Stomach (tissue), 4 donors: ENCODE measurements around the gene CCL3.
"Not testable (repeated sequence)": the region's sequence is repeated elsewhere in the genome, so short reads cannot be mapped to it uniquely, and the experiment has no call there.

Experiments
- CTCF ChIP-seq, 7 experiments: fragments of 450-650 bp in 4 of 7; fragments of 200-600 bp in 3 of 7; sonication (generic) in 3 of 7; IDR thresholded peaks; one replicate each; pipeline ENCODE4 v1.5.1; 2016 to 2019; ENCODE audit warnings: antibody characterized with exemption in 7 of 7, control low read depth in 2 of 7, mild to moderate bottlenecking in 1 of 7
- EP300 ChIP-seq: sonication (generic); formaldehyde crosslinking; IDR thresholded peaks from one replicate; pipeline ENCODE4 v1.6.1; 2017; ENCODE audit warnings: antibody characterized with exemption
- POLR2A ChIP-seq, 4 donors: fragments of 450-650 bp; IDR thresholded peaks; one replicate each; pipeline ENCODE4 v1.6.1; 2016; ENCODE audit warnings: antibody characterized with exemption in 4 of 4, control low read depth in 2 of 4, mild to moderate bottlenecking in 1 of 4, moderate library complexity in 1 of 4
- POLR2AphosphoS5 ChIP-seq, 3 donors: sonication (generic); formaldehyde crosslinking; IDR thresholded peaks; one replicate each; pipeline ENCODE4 v1.6.1; 2016; ENCODE audit warnings: antibody characterized with exemption in 3 of 3

- not testable (repeated sequence) for TF ChIP-seq CTCF (IDR thresholded peaks at IDR 0.05); POLR2AphosphoS5 (IDR thresholded peaks at IDR 0.05); EP300; POLR2A (IDR thresholded peaks at IDR 0.05)
These were observed 8.1 kb downstream of the CCL3 start for GRCh38 chr17:36081681-36082471.
